Neutrophil (primary cell): ENCODE results near the gene PGLYRP1.

Source experiments
- H3K27ac ChIP-seq: fragments of 200-600 bp; sonication (generic); 2 replicates; pipeline ENCODE4 v1.5.1; 2016; ENCODE audit warnings: mild to moderate bottlenecking, moderate library complexity
- H3K27me3 ChIP-seq: fragments of 200-600 bp; sonication (generic); 2 replicates; pipeline ENCODE4 v1.6.0; 2016; ENCODE audit warnings: mild to moderate bottlenecking
- H3K36me3 ChIP-seq: fragments of 200-600 bp; sonication (generic); 2 replicates; pipeline ENCODE4 v1.5.1; 2017
- H3K4me1 ChIP-seq, 2 experiments: fragments of 200-600 bp in 1 of 2; sonication (generic) in 1 of 2; 1 replicate in 1 of 2; 2 replicates in 1 of 2; pipeline versions ENCODE4 v1.5.1 to v1.6.1; 2013 to 2016; ENCODE audit warnings: low read depth in 1 of 2, low read length in 1 of 2, mild to moderate bottlenecking in 1 of 2, moderate library complexity in 1 of 2; ENCODE audit not compliant: control insufficient read depth in 1 of 2, insufficient read depth in 1 of 2
- H3K4me3 ChIP-seq, 2 experiments: fragments of 200-600 bp in 1 of 2; sonication (generic) in 1 of 2; 1 replicate in 1 of 2; 2 replicates in 1 of 2; pipeline ENCODE4 v1.5.1; 2013 to 2016; ENCODE audit warnings: low read depth in 1 of 2, low read length in 1 of 2, mild to moderate bottlenecking in 1 of 2, moderate library complexity in 1 of 2
- H3K9me3 ChIP-seq: fragments of 200-600 bp; sonication (generic); 2 replicates; pipeline ENCODE4 v1.5.1; 2016
- TF ChIP-seq, protein P1 (sequence below): fragments of 200-600 bp; sonication (generic); IDR thresholded peaks from 2 replicates; pipeline ENCODE4 v1.5.1; 2016; ENCODE audit warnings: antibody characterized with exemption

The PGLYRP1 gene

GRCh38 chr19:46052896-46053295, 30.0 kb upstream of the PGLYRP1 start:
- Histone ChIP-seq H3K36me3 (no peaks in the 10 kb centered on the region), H3K27me3 (peaks cover 98% of the 10 kb centered on the region), H3K4me3 (no peak overlapping the region), H3K9me3 (no peaks in the 10 kb centered on the region), H3K4me1 (no peaks in the 10 kb centered on the region), H3K27ac (no peak overlapping the region)
- TF ChIP-seq, protein P1, sequence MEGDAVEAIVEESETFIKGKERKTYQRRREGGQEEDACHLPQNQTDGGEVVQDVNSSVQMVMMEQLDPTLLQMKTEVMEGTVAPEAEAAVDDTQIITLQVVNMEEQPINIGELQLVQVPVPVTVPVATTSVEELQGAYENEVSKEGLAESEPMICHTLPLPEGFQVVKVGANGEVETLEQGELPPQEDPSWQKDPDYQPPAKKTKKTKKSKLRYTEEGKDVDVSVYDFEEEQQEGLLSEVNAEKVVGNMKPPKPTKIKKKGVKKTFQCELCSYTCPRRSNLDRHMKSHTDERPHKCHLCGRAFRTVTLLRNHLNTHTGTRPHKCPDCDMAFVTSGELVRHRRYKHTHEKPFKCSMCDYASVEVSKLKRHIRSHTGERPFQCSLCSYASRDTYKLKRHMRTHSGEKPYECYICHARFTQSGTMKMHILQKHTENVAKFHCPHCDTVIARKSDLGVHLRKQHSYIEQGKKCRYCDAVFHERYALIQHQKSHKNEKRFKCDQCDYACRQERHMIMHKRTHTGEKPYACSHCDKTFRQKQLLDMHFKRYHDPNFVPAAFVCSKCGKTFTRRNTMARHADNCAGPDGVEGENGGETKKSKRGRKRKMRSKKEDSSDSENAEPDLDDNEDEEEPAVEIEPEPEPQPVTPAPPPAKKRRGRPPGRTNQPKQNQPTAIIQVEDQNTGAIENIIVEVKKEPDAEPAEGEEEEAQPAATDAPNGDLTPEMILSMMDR, result no peak

DNA sequence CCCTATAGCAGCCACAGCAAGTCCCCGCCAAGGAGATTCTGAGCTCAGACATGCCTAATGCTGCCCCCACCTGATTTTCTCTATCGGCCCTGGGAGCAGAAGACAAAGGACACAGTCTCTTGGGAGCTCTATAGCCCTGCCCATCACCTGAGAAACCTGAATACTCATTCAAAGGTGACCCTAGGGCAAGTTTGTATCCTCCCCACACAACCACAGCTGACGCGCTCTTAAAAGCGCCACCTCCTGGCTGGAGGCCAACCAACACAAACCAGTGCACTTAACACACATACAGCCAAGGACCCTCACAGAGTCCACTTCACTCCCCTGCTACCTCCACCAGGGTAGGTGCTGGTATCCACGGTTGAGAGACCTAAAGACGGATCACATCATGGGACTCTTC, 26.7 kb upstream of the PGLYRP1 start:
- H3K27me3 ChIP-seq, result peaks cover 96% of the 10 kb centered on the region
- no peaks in the 10 kb centered on the region for H3K4me1 ChIP-seq
- H3K9me3 ChIP-seq, result no peaks in the 10 kb centered on the region
- TF ChIP-seq, protein P1, result peak; percentile 19
- no peaks in the 10 kb centered on the region for H3K36me3 ChIP-seq
- no peak overlapping the region for H3K4me3 ChIP-seq
- H3K27ac ChIP-seq, result no peak overlapping the region

GRCh38 chr19:46043519-46043918, 20.7 kb upstream of the PGLYRP1 start:
- TF ChIP-seq, protein P1, result no peak
- no peak overlapping the region for H3K27ac ChIP-seq
- H3K4me3 ChIP-seq, result no peak overlapping the region
- no peaks in the 10 kb centered on the region for H3K9me3 ChIP-seq
- H3K36me3 ChIP-seq, result no peaks in the 10 kb centered on the region
- peaks cover 85% of the 10 kb centered on the region for H3K27me3 ChIP-seq
- no peaks in the 10 kb centered on the region for H3K4me1 ChIP-seq

DNA sequence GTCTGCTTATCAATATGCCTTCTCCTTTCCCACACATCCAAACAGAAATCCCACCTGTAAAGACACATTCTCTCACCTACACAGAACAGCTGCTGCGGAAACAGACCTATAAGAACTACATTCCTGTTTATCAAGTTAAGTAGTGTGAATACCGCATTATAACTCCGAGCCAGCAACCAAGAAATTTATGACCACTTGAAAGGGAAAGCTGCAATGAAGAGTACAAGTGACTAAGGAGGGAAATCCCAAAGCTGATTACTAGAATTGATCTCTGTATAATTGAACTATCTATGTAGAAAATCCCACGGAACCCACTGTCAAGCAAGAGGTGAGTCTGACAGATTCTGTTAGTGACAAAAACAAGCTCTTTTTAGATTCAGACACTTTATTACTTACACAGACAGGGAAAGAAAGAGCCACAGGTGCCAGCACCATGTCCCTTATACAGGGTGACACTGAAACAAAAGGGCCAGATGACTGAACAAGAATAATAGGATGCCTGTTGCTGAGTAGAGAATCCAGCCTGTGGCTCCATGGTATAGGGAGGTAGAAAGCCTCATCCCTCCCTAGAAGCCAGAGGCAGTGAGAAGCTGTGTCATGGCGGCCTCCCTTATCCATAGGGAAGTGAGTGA, 19.5 kb upstream of the PGLYRP1 start:
- Histone ChIP-seq H3K36me3 (no peaks in the 10 kb centered on the region), H3K27me3 (peaks cover 74% of the 10 kb centered on the region), H3K27ac (no peak overlapping the region), H3K4me1 (no peaks in the 10 kb centered on the region), H3K4me3 (no peak overlapping the region), H3K9me3 (no peaks in the 10 kb centered on the region)
- TF ChIP-seq, protein P1, result no peak

DNA sequence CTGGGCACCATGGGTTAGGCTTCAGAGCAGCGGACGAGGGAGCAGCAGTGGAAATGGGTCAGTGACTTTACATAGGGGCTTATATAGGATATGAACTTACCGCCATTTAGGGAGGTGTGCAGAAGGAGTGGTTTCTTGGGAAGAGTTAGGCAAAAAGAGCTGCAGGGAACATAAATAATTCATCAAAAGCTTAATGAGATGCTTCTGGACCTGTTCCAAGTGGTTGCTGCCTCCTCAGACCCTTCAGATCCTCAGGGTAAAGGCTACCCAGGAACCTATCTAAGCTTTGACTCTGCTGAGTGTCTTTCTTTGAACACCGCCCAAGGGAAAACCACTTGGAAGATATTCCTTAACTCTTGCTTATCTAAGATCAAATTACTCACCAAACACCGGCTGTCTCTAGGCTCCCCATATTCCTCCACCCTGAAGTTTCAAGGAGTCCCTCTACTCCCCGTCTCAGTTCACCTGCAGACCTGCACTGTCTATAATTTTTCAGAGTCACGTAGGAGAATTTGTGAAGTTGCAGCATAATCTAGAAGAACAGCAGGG, 18.2 kb upstream of the PGLYRP1 start, which contains the start of gene IGFL4:
Gene IGFL4, minus strand, starts transcription at position 51 of the 549 bp plus-strand sequence. Its CDS starts 40 bp downstream, at position 11.
- TF ChIP-seq, protein P1, result no peak
- no peaks in the 10 kb centered on the region for H3K9me3 ChIP-seq
- peaks cover 69% of the 10 kb centered on the region for H3K27me3 ChIP-seq
- H3K27ac ChIP-seq, result no peak within 1 kb of the TSS
- no peaks in the 10 kb centered on the region for H3K4me1 ChIP-seq
- no peaks in the 10 kb centered on the region for H3K36me3 ChIP-seq
- no peak within 1 kb of the TSS for H3K4me3 ChIP-seq
